ENCODE data around the gene ALOXE3.
A peak's percentile ranks its signal among the peaks of the same experiment; 100 is the strongest.

Gene ALOXE3

GRCh38 chr17:8153957-8154607, 35.8 kb upstream of the ALOXE3 start:
- DNase-seq = peak; percentile 74

- DNase-seq = no peak
Measured at GRCh38 chr17:8153525-8153956, 35.2 kb upstream of the ALOXE3 start.

GRCh38 chr17:8153031-8153451, 34.7 kb upstream of the ALOXE3 start:
- no peak for DNase-seq

GRCh38 chr17:8152112-8152775, 33.9 kb upstream of the ALOXE3 start, which contains the start of gene PER1:
TSS of gene PER1 (minus strand) at chr17:8152404. CDS start at chr17:8150706, 1,698 bp downstream.
- peak; percentile 82 for DNase-seq

GRCh38 chr17:8151641-8152111, 33.4 kb upstream of the ALOXE3 start:
- no peak for DNase-seq

GRCh38 chr17:8151120-8151640, 32.9 kb upstream of the ALOXE3 start:
- DNase-seq = no peak

GRCh38 chr17:8150194-8151119, 32.1 kb upstream of the ALOXE3 start:
- no peak for DNase-seq

GRCh38 chr17:8149419-8150193, 31.3 kb upstream of the ALOXE3 start:
- DNase-seq = no peak

- no peak for DNase-seq
Measured at GRCh38 chr17:8148560-8148959, 30.2 kb upstream of the ALOXE3 start.

- DNase-seq = no peak
Measured at GRCh38 chr17:8147805-8148404, 29.6 kb upstream of the ALOXE3 start.

- no peak for DNase-seq
Measured at GRCh38 chr17:8147141-8147804, 29.0 kb upstream of the ALOXE3 start.

GRCh38 chr17:8146381-8147140, 28.2 kb upstream of the ALOXE3 start:
- DNase-seq = no peak

- no peak for DNase-seq
Measured at GRCh38 chr17:8145811-8146210, 27.5 kb upstream of the ALOXE3 start.

- no peak for DNase-seq
Measured at GRCh38 chr17:8144401-8145231, 26.3 kb upstream of the ALOXE3 start.

GRCh38 chr17:8143581-8144400, 25.5 kb upstream of the ALOXE3 start:
- no peak for DNase-seq

- DNase-seq = no peak
Measured at GRCh38 chr17:8142887-8143580, 24.7 kb upstream of the ALOXE3 start.

GRCh38 chr17:8142158-8142886, 24.0 kb upstream of the ALOXE3 start:
- DNase-seq = no peak
